OCI-LY3 (cell line): ENCODE results near the gene SAMD4B.

Experiments used
- EZH2phosphoT487 ChIP-seq: fragments of 200-600 bp; shearing (Covaris generic); IDR thresholded peaks from 2 replicates; pipeline ENCODE4 v1.6.1; 2018; ENCODE audit warnings: antibody characterized with exemption, mixed run types, low read depth
- TF ChIP-seq, protein P1 (sequence below): fragments of 200-600, 300-600 bp; sonication (generic); IDR thresholded peaks from 2 replicates; pipeline ENCODE4 v1.5.1; 2014; ENCODE audit warnings: antibody characterized with exemption, low read length, low read depth

DNA sequence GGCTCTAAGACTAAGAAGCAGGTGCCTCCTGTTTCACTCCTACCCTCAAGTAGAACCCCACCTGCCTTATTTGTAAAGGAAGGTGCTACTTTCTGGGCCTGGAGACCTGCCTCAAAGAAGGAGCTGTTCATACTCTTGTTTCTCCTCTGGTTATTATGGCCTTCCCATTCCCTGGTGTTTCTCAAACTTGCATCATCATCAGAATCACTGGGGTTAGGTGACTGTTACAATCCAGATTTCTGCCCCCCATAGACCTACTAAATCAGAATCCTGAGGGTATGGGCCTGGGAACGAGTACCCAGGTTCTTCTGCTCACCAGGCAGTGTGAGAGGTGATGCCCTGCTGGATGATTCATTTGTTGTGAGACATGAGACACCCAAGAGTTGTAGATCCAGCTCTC, 18.4 kb downstream of the SAMD4B start:
- TF ChIP-seq, protein P1, sequence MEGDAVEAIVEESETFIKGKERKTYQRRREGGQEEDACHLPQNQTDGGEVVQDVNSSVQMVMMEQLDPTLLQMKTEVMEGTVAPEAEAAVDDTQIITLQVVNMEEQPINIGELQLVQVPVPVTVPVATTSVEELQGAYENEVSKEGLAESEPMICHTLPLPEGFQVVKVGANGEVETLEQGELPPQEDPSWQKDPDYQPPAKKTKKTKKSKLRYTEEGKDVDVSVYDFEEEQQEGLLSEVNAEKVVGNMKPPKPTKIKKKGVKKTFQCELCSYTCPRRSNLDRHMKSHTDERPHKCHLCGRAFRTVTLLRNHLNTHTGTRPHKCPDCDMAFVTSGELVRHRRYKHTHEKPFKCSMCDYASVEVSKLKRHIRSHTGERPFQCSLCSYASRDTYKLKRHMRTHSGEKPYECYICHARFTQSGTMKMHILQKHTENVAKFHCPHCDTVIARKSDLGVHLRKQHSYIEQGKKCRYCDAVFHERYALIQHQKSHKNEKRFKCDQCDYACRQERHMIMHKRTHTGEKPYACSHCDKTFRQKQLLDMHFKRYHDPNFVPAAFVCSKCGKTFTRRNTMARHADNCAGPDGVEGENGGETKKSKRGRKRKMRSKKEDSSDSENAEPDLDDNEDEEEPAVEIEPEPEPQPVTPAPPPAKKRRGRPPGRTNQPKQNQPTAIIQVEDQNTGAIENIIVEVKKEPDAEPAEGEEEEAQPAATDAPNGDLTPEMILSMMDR = no peak
- no peak for TF ChIP-seq EZH2phosphoT487
